GM20000 (cell line): ENCODE data around the gene ANKZF1.

Experiments used
- DNase-seq: peaks from one replicate; pipeline ENCODE4 v3.0.0; 2012; ENCODE audit warnings: low spot score
- TF ChIP-seq, protein P1 (sequence below): IDR thresholded peaks from 2 replicates; pipeline ENCODE4 v1.5.1; 2012; ENCODE audit warnings: mild to moderate bottlenecking, control low read depth; ENCODE audit errors: extremely low read depth, missing control alignments

ANKZF1 gene

DNA sequence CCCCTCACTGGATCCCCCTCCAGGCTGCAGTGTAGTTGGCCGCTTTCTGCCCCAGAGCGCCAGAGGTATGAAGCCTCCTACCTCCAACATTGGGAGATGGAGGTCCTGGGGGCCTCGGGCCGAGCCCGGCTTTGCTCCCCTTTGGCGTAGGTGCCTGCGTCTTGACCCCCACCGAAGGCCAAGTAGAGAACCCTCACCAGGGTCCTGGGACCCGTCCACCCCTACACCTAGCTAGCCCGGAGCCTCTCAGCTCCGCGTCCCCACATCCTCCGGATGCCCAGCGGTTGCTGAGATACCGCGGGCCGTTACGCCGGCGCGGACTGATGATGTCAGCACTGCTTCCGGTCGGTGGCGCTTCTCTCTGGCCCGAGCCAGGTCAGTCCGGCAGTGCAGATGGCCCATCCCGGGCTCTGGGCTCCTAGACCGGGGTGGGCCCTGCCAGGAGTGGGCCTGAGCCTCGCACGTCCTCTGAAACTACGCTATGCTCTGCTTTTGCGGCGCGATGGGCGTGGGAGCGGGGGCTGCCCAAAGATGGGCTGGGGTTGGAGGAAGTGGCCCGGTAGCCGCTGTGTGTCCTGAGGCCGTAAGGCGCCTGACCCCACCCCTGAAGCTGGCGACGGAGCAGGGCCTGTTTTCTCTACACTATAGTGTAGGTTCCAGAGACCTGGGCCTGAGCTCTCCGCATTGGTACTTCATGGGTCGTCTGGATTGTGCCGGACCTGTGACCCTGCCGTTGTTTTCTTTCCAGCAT lies 15.7 kb downstream of the ANKZF1 start, which contains the start of the genes GLB1L and STK16:
Gene GLB1L (minus strand): TSS at position 297 of the 751 bp plus-strand sequence. CDS start 1,871 bp downstream, outside the sequence.
Gene STK16 (plus strand): TSS at position 332 of the 751 bp plus-strand sequence. CDS start 521 bp downstream, outside the sequence.
- TF ChIP-seq, protein P1, sequence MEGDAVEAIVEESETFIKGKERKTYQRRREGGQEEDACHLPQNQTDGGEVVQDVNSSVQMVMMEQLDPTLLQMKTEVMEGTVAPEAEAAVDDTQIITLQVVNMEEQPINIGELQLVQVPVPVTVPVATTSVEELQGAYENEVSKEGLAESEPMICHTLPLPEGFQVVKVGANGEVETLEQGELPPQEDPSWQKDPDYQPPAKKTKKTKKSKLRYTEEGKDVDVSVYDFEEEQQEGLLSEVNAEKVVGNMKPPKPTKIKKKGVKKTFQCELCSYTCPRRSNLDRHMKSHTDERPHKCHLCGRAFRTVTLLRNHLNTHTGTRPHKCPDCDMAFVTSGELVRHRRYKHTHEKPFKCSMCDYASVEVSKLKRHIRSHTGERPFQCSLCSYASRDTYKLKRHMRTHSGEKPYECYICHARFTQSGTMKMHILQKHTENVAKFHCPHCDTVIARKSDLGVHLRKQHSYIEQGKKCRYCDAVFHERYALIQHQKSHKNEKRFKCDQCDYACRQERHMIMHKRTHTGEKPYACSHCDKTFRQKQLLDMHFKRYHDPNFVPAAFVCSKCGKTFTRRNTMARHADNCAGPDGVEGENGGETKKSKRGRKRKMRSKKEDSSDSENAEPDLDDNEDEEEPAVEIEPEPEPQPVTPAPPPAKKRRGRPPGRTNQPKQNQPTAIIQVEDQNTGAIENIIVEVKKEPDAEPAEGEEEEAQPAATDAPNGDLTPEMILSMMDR: no peak
- DNase-seq: peak; percentile 91

DNA sequence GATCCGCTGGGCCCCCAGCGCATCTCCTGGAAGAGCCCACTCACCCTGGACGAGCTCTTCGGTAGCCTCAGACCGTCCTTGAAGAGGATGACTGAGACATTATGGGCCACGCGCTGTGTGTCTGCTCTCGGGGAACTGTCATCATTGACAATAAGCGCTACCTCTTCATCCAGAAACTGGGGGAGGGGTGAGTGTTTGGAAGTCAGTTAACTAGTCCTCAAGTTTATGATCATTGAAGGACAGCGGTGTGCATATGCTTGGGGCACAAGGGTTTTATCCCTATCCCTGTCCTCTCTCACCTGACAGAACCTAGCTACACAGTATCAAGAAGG lies 16.3 kb downstream of the ANKZF1 start:
- TF ChIP-seq, protein P1: no peak
- DNase-seq: no peak

DNA sequence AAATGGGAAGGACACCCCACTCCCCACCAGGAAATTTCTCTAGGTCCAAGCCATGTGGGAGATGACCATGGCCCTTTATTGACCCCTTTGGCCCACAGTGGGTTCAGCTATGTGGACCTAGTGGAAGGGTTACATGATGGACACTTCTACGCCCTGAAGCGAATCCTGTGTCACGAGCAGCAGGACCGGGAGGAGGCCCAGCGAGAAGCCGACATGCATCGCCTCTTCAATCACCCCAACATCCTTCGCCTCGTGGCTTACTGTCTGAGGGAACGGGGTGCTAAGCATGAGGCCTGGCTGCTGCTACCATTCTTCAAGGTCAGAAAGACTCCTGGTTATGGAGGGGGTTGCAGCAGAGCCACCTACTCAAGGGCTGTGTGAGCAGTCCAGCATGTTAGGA lies 17.0 kb downstream of the ANKZF1 start:
- DNase-seq: no peak
- TF ChIP-seq, protein P1: no peak

DNA sequence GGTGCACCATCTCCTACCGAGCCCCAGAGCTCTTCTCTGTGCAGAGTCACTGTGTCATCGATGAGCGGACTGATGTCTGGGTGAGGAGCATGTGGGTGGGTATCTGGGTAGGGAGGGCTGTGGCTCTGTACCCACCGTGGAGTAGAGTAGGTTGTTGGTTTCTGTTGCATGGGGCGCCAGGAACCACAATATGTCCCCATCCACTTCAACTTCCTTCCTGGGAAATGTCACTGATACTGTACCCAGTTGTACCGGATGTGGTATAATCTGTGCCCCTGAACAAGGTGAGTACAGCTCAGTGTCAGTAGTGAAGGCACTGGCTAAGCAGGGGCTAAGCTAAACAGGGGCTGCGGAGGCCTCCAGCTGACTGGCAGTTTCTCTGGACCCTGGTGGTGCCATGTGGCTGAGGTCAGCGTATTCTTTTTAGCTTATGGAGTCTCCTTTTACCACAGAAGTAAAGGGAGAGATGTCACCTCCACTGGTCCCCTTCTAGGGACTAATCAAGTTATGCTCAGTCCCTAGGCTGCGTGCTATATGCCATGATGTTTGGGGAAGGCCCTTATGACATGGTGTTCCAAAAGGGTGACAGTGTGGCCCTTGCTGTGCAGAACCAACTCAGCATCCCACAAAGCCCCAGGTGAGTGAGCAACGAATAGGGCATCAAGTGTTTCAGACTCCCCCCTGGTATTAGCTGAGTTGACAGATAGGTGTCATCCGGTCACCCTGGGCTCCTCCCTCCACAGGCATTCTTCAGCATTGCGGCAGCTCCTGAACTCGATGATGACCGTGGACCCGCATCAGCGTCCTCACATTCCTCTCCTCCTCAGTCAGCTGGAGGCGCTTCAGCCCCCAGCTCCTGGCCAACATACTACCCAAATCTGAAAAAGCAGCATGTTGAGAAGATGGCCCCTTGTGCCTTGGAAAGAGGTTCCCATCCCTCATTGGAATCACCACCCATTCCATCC lies 18.4 kb downstream of the ANKZF1 start:
- no peak for DNase-seq
- TF ChIP-seq, protein P1: no peak

DNA sequence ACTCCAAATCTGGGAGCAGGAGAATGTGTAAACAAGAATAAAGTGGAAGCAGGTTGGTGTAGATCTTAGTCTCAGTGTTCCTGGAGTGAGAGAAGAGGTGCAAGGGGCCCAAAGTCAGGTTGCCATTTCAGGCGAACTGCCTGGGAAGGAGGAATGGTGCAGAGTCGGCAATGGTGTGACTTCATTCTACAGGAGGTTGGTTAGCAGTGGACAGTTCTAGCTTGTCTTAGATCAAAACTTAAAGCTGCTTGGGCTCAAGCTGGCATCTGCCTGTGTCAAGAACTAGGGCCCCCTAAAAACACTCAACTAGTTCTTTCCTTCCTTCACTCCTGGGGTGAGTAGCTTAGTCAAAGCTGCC lies 19.2 kb downstream of the ANKZF1 start:
- TF ChIP-seq, protein P1: no peak
- DNase-seq: no peak

DNA sequence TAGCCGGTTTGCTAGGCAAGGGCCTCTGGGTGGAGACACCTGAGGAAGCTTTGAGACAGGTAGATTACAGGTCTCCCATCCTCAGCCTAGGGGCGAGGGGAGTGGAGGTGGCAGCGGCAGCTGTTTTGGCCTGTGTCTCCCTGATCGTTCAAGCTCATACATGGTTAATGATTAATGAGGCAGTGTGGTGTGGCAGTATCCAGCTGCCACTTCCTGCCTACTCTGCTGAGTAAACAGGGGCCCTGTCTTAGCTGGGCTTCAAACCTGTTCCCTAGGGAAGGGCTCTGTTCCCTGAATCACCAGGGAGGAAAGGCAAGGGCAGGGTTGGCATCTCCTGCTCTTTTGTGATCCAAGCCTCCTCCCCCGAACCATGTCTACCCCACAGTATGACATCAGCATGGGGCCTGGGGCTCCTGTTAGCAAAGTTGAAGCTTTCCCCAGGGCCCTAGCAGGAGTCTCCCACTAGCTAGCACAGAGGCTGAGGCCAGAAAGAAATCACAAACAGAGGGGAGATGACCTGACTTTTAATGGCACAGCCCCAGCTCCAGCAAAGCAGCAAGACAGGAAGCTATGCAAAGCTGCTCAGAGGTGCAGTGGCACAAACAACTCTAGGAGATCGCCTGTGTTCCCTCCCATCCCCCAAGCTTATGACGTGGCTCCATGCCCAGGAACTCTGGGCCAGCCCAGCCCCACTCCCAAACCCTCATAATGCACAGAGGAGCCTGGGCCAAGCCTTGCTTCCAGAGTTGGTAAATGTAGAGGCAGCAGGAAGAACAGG lies 19.8 kb downstream of the ANKZF1 start:
- peak; percentile 62 for DNase-seq
- TF ChIP-seq, protein P1: no peak
